Caco-2 (cell line): ENCODE results near the gene MRTFA. TPM values are rescaled to one million over a fixed set of nuclear protein-coding genes. Genes with fewer than 3 reads are reported as not detected.
"Not testable (repeated sequence)": the region's sequence is repeated elsewhere in the genome, so short reads cannot be mapped to it uniquely, and the experiment has no call there.

Source experiments
- BruUV-seq: library from RNA; stranded (reverse); fragments of 400-500 nt; replicated peaks from 2 replicates; lab custom pipeline; 2021; lab: Mats Ljungman, UMichigan
- CTCF ChIA-PET: fragments of 300-600 bp; sonication (Branson Sonifier 250); formaldehyde crosslinking; loops from one replicate; lab custom pipeline; 2022; ENCODE audit warnings: antibody characterized with exemption; lab: Charles Lee
- POLR2A ChIA-PET: fragments of 300-600 bp; sonication (Branson Sonifier 250); formaldehyde crosslinking; loops from one replicate; lab custom pipeline; 2022; ENCODE audit warnings: antibody characterized with exemption; lab: Charles Lee
- DNase-seq, 2 experiments: peaks; one replicate each; pipeline versions ENCODE4 v3.0.0 to v3.0.0-alpha.2; 2020 to 2022
- H3K27me3 ChIP-seq: replicated peaks from 2 replicates; pipeline ENCODE4 v1.6.0; 2011; ENCODE audit warnings: low read length; ENCODE audit not compliant: control insufficient read depth, insufficient read depth
- H3K36me3 ChIP-seq: 2 replicates; pipeline ENCODE4 v1.5.1; 2011; ENCODE audit warnings: low read length; ENCODE audit not compliant: control insufficient read depth, insufficient read depth
- H3K4me1 ChIP-seq: fragments of 250-450 bp; sonication (Bioruptor Pico); 2 replicates; pipeline ENCODE4 v1.5.1; 2020; ENCODE audit warnings: mild to moderate bottlenecking
- H3K4me3 ChIP-seq: 2 replicates; pipeline ENCODE4 v1.5.1; 2011; ENCODE audit warnings: low read depth, mild to moderate bottlenecking, control low read depth, low read length
- H3K9me3 ChIP-seq: fragments of 250-450 bp; sonication (Bioruptor Pico); 2 replicates; pipeline ENCODE4 v1.5.1; 2020; ENCODE audit warnings: mild to moderate bottlenecking, moderate library complexity
- H3K27ac Mint-ChIP-seq: one replicate; pipeline ENCODE4 v1.8.0; 2022; ENCODE audit warnings: mixed read lengths; ENCODE audit not compliant: unreplicated experiment
- H3K27me3 Mint-ChIP-seq: one replicate; pipeline ENCODE4 v1.8.0; 2022; ENCODE audit warnings: mixed read lengths; ENCODE audit not compliant: insufficient read depth, unreplicated experiment
- H3K36me3 Mint-ChIP-seq: one replicate; pipeline ENCODE4 v1.8.0; 2022; ENCODE audit warnings: mild to moderate bottlenecking, mixed read lengths; ENCODE audit not compliant: insufficient read depth, unreplicated experiment
- H3K4me1 Mint-ChIP-seq: one replicate; pipeline ENCODE4 v1.8.0; 2022; ENCODE audit warnings: low read depth, mixed read lengths; ENCODE audit not compliant: unreplicated experiment
- H3K4me3 Mint-ChIP-seq: one replicate; pipeline ENCODE4 v1.8.0; 2022; ENCODE audit warnings: mild to moderate bottlenecking, moderate library complexity, mixed read lengths; ENCODE audit not compliant: unreplicated experiment
- H3K9me3 Mint-ChIP-seq: one replicate; pipeline ENCODE4 v1.8.0; 2022; ENCODE audit warnings: mixed read lengths; ENCODE audit not compliant: unreplicated experiment
- intact Hi-C: fragments of 100-400 bp; cut with micrococcal nuclease; formaldehyde crosslinking; loops from one replicate; pipeline ENCODE4 v1.10.0; 2022; ENCODE audit not compliant: unreplicated experiment
- total RNA-seq: library from RNA; stranded (reverse); gene quantifications from 2 replicates; pipeline ENCODE4 v1.2.3, GENCODE V29; 2022
- TF ChIP-seq, protein P1 (sequence below), 2 experiments: fragments of 200-600 bp in 1 of 2; IDR thresholded peaks; 1 replicate in 1 of 2; 2 replicates in 1 of 2; pipeline versions ENCODE4 v1.5.1 to v1.8.0; 2011 to 2022; ENCODE audit warnings: antibody characterized with exemption in 1 of 2, control low read depth in 1 of 2, inconsistent platforms in 1 of 2, low read depth in 1 of 2, low read length in 1 of 2, mild to moderate bottlenecking in 1 of 2, moderate library complexity in 1 of 2; ENCODE audit not compliant: insufficient read depth in 1 of 2, severe bottlenecking in 1 of 2, unreplicated experiment in 1 of 2

The MRTFA gene
- total RNA-seq, 1 experiment from 2014 or later, result 38.7 TPM

GRCh38 chr22:40560551-40560950 lies 76.0 kb downstream of the MRTFA start:
- H3K27me3 ChIP-seq, result no peaks in the 10 kb centered on the region
- TF ChIP-seq, protein P1, sequence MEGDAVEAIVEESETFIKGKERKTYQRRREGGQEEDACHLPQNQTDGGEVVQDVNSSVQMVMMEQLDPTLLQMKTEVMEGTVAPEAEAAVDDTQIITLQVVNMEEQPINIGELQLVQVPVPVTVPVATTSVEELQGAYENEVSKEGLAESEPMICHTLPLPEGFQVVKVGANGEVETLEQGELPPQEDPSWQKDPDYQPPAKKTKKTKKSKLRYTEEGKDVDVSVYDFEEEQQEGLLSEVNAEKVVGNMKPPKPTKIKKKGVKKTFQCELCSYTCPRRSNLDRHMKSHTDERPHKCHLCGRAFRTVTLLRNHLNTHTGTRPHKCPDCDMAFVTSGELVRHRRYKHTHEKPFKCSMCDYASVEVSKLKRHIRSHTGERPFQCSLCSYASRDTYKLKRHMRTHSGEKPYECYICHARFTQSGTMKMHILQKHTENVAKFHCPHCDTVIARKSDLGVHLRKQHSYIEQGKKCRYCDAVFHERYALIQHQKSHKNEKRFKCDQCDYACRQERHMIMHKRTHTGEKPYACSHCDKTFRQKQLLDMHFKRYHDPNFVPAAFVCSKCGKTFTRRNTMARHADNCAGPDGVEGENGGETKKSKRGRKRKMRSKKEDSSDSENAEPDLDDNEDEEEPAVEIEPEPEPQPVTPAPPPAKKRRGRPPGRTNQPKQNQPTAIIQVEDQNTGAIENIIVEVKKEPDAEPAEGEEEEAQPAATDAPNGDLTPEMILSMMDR (IDR thresholded peaks at IDR 0.05; ENCODE audit: insufficient read depth in 1 of 2, low read depth in 1 of 2, low read length in 1 of 2, severe bottlenecking in 1 of 2, unreplicated experiment in 1 of 2), result no peak
- no peaks in the 10 kb centered on the region for H3K9me3 ChIP-seq
- Mint-ChIP-seq H3K4me1 (no peaks in the 10 kb centered on the region), H3K4me3 (no peak overlapping the region), H3K36me3 (no peaks in the 10 kb centered on the region), H3K27me3 (no peaks in the 10 kb centered on the region), H3K27ac (no peak overlapping the region), H3K9me3 (no peaks in the 10 kb centered on the region)
- no peak overlapping the region for H3K4me3 ChIP-seq
- POLR2A ChIA-PET, result no interaction called here
- intact Hi-C loops, result no loop called here
- no peak for DNase-seq
- no TSS peak for BruUV-seq
- no peaks in the 10 kb centered on the region; the same call in 1 of the 2 replicates for H3K4me1 ChIP-seq
- CTCF ChIA-PET, result no interaction called here
- no peaks in the 10 kb centered on the region for H3K36me3 ChIP-seq

DNA sequence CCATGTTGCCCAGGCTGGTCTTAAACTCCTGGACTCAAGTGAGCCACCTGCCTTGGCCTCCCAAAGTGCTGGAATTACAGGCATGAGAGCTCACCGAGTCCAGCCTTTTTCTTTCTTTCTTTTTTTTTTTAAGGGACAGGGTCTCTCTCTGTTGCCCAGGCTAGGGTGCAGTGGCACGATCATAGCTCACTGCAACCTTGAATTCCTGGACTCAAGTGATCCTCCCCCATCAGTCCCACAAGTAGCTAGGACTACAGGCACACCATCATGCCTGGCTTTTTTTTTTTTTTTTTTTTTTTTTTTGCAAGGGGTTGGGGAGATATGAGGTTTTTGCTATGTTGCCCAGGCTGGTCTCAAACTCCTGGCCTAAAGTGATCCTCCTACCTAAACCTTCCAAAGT lies 78.5 kb downstream of the MRTFA start:
- CTCF ChIA-PET, result interaction anchor here (0.7 kb wide), 2 partner anchors 11 to 138 kb away, joined by 4 to 6 read pairs; no protein-coding TSS in a partner anchor
- intact Hi-C loops, result no loop called here
- Mint-ChIP-seq H3K4me1 (no peaks in the 10 kb centered on the region), H3K27me3 (no peaks in the 10 kb centered on the region), H3K9me3 (peaks cover 3% of the 10 kb centered on the region), H3K36me3 (peaks cover 4% of the 10 kb centered on the region), H3K4me3 (no peak overlapping the region), H3K27ac (no peak overlapping the region)
- Histone ChIP-seq H3K9me3 (no peaks in the 10 kb centered on the region), H3K27me3 (no peaks in the 10 kb centered on the region), H3K4me1 (no peaks in the 10 kb centered on the region; the same call in 1 of the 2 replicates), H3K4me3 (no peak overlapping the region), H3K36me3 (no peaks in the 10 kb centered on the region)
- BruUV-seq, result no TSS peak
- DNase-seq, result no peak
- TF ChIP-seq, protein P1 (IDR thresholded peaks at IDR 0.05; ENCODE audit: insufficient read depth in 1 of 2, low read depth in 1 of 2, low read length in 1 of 2, severe bottlenecking in 1 of 2, unreplicated experiment in 1 of 2), result no peak
- POLR2A ChIA-PET, result no interaction called here

GRCh38 chr22:40556641-40557040 lies 79.9 kb downstream of the MRTFA start:
- H3K4me3 Mint-ChIP-seq, result no peak overlapping the region
- no peak overlapping the region for H3K27ac Mint-ChIP-seq
- ChIA-PET POLR2A (no interaction called here), CTCF (no interaction called here)
- TF ChIP-seq, protein P1 (IDR thresholded peaks at IDR 0.05; ENCODE audit: insufficient read depth in 1 of 2, low read depth in 1 of 2, low read length in 1 of 2, severe bottlenecking in 1 of 2, unreplicated experiment in 1 of 2), result no peak
- no peak overlapping the region for H3K4me3 ChIP-seq
- no peaks in the 10 kb centered on the region; the same call in 1 of the 2 replicates for H3K4me1 ChIP-seq
- H3K36me3 ChIP-seq, result no peaks in the 10 kb centered on the region
- H3K27me3 ChIP-seq, result no peaks in the 10 kb centered on the region
- no peaks in the 10 kb centered on the region for H3K27me3 Mint-ChIP-seq
- H3K4me1 Mint-ChIP-seq, result no peaks in the 10 kb centered on the region
- intact Hi-C loops, result no loop called here
- peaks cover 9% of the 10 kb centered on the region for H3K36me3 Mint-ChIP-seq
- BruUV-seq, result no TSS peak
- H3K9me3 ChIP-seq, result no peaks in the 10 kb centered on the region
- H3K9me3 Mint-ChIP-seq, result peaks cover 10% of the 10 kb centered on the region
- no peak for DNase-seq

DNA sequence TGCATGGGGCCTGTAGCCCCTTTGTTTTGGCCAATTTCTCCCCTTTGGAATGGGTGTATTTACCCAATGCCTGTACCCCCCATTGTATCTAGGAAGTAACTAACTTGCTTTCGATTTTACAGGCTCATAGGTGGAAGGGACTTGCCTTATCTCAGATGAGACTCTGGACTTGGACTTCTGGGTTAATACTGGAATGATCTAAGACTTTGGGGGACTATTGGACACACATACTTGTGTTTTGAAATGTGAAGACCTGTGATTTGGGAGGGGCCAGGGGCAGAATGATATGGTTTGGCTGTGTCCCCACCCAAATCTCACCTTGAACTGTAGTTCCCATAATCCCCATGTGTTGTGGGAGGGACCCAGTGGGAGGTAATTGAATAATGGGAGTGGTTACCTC lies 82.5 kb downstream of the MRTFA start:
- H3K27me3 Mint-ChIP-seq, CTCF ChIA-PET, DNase-seq, H3K27ac Mint-ChIP-seq, H3K4me3 Mint-ChIP-seq, H3K9me3 ChIP-seq, H3K27me3 ChIP-seq, H3K4me1 ChIP-seq, H3K4me3 ChIP-seq, H3K36me3 ChIP-seq, intact Hi-C loops, H3K4me1 Mint-ChIP-seq, BruUV-seq, POLR2A ChIA-PET: not testable (repeated sequence)
- Mint-ChIP-seq H3K9me3 (peaks cover 10% of the 10 kb centered on the region), H3K36me3 (peaks cover 13% of the 10 kb centered on the region)
